A673 (cell line): Measurements from ENCODE around the gene SLC25A23. TPM values are rescaled to one million over a fixed set of nuclear protein-coding genes. Genes with fewer than 3 reads are reported as not detected.
"Not testable (repeated sequence)": the region's sequence is repeated elsewhere in the genome, so short reads cannot be mapped to it uniquely, and the experiment has no call there.

Source experiments
- BruUV-seq: library from RNA; stranded (reverse); fragments of 400-500 nt; replicated peaks from 2 replicates; lab custom pipeline; 2021; lab: Mats Ljungman, UMichigan
- CTCF ChIA-PET: fragments of 300-600 bp; sonication (Branson Sonifier 250); formaldehyde crosslinking; loops from one replicate; lab custom pipeline; 2022; ENCODE audit warnings: antibody characterized with exemption; lab: Charles Lee
- POLR2A ChIA-PET: fragments of 300-600 bp; sonication (Branson Sonifier 250); formaldehyde crosslinking; loops from one replicate; lab custom pipeline; 2022; ENCODE audit warnings: antibody characterized with exemption; ENCODE audit not compliant: low non-redundant PET; lab: Charles Lee
- DNase-seq: peaks from one replicate; pipeline ENCODE4 v3.0.0-alpha.2; 2015; ENCODE audit warnings: low spot score
- H3K27ac ChIP-seq: fragments of 200-600 bp; sonication (generic); 2 replicates; pipeline ENCODE4 v1.5.1; 2016; ENCODE audit warnings: mixed run types, low read depth, mild to moderate bottlenecking, mixed read lengths, antibody characterized with exemption, low read length; ENCODE audit not compliant: poor library complexity, severe bottlenecking
- H3K27me3 ChIP-seq: fragments of 200-600 bp; sonication (generic); replicated peaks from 2 replicates; pipeline ENCODE4 v1.6.1; 2017; ENCODE audit warnings: mixed run types, low read depth, mild to moderate bottlenecking, mixed read lengths, antibody characterized with exemption, low read length; ENCODE audit not compliant: insufficient read depth, poor library complexity
- H3K36me3 ChIP-seq: fragments of 200-600 bp; sonication (generic); 2 replicates; pipeline ENCODE4 v1.6.1; 2016; ENCODE audit warnings: mixed run types, mild to moderate bottlenecking, mixed read lengths, antibody characterized with exemption, low read length; ENCODE audit not compliant: insufficient read depth, poor library complexity, severe bottlenecking
- H3K4me1 ChIP-seq: fragments of 200-600 bp; sonication (generic); 2 replicates; pipeline ENCODE4 v1.6.1; 2017; ENCODE audit warnings: mixed run types, mild to moderate bottlenecking, mixed read lengths, antibody characterized with exemption, low read length; ENCODE audit not compliant: insufficient read depth, poor library complexity, severe bottlenecking
- H3K4me3 ChIP-seq: fragments of 200-600 bp; sonication (generic); 2 replicates; pipeline ENCODE4 v1.5.1; 2016; ENCODE audit warnings: low read depth, mixed run types, mild to moderate bottlenecking, mixed read lengths, low read length; ENCODE audit not compliant: poor library complexity, severe bottlenecking
- H3K9me3 ChIP-seq: fragments of 200-600 bp; sonication (generic); 2 replicates; pipeline ENCODE4 v1.6.1; 2016; ENCODE audit warnings: mixed run types, low read depth, mild to moderate bottlenecking, mixed read lengths, antibody characterized with exemption, low read length; ENCODE audit not compliant: poor library complexity, severe bottlenecking
- EZH2 ChIP-seq: fragments of 200-600 bp; sonication (generic); IDR thresholded peaks from 2 replicates; pipeline ENCODE4 v1.6.1; 2017; ENCODE audit warnings: borderline replicate concordance, low read depth, mild to moderate bottlenecking, mixed read lengths, antibody characterized with exemption, low read length; ENCODE audit not compliant: poor library complexity, severe bottlenecking
- intact Hi-C: fragments of 100-400 bp; cut with micrococcal nuclease; formaldehyde crosslinking; loops from one replicate; pipeline ENCODE4 v1.10.0; 2022; ENCODE audit not compliant: unreplicated experiment
- total RNA-seq: library from RNA; stranded (reverse); gene quantifications from 2 replicates; pipeline ENCODE4 v1.2.3, GENCODE V29; 2021
- TF ChIP-seq, protein P1 (sequence below): fragments of 300-800, 200-600 bp; sonication (generic); conservative IDR thresholded peaks from 2 replicates; pipeline ENCODE4 v1.5.1; 2017; ENCODE audit warnings: low read depth, mild to moderate bottlenecking, antibody characterized with exemption, low read length, moderate library complexity, mixed read lengths

The SLC25A23 gene
- total RNA-seq, 1 experiment from 2014 or later: 39.9 TPM

GRCh38 chr19:6431891-6432290 is 27.7 kb downstream of the SLC25A23 start:
- H3K4me3 ChIP-seq: no peak overlapping the region
- H3K27ac ChIP-seq: no peak overlapping the region
- TF ChIP-seq EZH2: no peak
- TF ChIP-seq, protein P1, sequence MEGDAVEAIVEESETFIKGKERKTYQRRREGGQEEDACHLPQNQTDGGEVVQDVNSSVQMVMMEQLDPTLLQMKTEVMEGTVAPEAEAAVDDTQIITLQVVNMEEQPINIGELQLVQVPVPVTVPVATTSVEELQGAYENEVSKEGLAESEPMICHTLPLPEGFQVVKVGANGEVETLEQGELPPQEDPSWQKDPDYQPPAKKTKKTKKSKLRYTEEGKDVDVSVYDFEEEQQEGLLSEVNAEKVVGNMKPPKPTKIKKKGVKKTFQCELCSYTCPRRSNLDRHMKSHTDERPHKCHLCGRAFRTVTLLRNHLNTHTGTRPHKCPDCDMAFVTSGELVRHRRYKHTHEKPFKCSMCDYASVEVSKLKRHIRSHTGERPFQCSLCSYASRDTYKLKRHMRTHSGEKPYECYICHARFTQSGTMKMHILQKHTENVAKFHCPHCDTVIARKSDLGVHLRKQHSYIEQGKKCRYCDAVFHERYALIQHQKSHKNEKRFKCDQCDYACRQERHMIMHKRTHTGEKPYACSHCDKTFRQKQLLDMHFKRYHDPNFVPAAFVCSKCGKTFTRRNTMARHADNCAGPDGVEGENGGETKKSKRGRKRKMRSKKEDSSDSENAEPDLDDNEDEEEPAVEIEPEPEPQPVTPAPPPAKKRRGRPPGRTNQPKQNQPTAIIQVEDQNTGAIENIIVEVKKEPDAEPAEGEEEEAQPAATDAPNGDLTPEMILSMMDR: no peak
- H3K4me1 ChIP-seq: no peaks in the 10 kb centered on the region
- no peaks in the 10 kb centered on the region for H3K36me3 ChIP-seq
- BruUV-seq: no TSS peak
- POLR2A ChIA-PET: no interaction called here
- CTCF ChIA-PET: no interaction called here
- no peaks in the 10 kb centered on the region for H3K27me3 ChIP-seq
- DNase-seq: no peak
- H3K9me3 ChIP-seq: no peaks in the 10 kb centered on the region
- intact Hi-C loops: no loop called here

DNA sequence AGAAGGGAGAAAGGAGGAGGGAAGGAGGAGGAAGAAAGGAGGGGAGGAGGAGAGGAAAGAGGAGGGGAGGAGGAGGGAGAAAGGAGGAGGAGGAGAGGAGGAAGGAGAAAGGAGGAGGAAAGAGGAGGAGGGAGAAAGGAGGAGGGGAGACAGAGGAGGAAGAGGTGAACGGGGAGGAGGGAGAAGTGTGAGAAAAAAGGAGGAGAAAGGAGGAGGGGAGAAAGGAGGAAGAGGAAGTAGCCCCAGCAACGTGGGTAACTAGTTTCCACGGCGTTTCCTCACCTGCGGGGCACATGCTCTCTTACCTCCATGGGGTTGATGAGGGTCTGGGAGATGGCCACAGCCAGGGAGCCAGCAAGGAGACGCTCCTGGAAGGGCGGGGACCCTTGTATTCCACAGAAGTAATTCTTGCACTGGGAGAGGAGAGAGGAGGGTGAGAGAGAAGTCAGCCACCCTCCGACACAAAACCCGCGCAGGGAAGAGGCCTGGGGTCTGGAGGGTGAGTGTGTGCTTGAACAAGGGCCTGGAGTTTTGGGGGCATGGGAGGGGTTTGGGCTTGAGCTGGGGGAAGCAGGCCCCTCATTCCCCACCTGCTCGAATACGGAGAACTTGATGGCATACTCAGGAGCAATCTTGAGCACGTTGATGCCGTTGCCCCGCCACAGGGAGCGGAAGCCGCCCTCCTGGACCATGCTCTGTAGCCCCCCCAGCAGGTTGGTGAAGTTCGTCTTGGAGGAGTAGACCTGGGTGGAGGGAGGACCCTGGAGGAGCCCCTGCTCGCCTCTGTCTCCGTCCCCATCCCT is 30.0 kb downstream of the SLC25A23 start:
- no peak overlapping the region for H3K27ac ChIP-seq
- no peaks in the 10 kb centered on the region for H3K27me3 ChIP-seq
- no peak for TF ChIP-seq EZH2
- TF ChIP-seq, protein P1: no peak
- H3K9me3 ChIP-seq: no peaks in the 10 kb centered on the region
- no TSS peak for BruUV-seq
- H3K4me3 ChIP-seq: no peak overlapping the region
- intact Hi-C loops: no loop called here
- no peaks in the 10 kb centered on the region for H3K4me1 ChIP-seq
- CTCF ChIA-PET: no interaction called here
- no peak for DNase-seq
- H3K36me3 ChIP-seq: no peaks in the 10 kb centered on the region
- POLR2A ChIA-PET: no interaction called here

GRCh38 chr19:6428692-6429418 is 30.7 kb downstream of the SLC25A23 start:
- BruUV-seq, CTCF ChIA-PET, H3K27me3 ChIP-seq, DNase-seq, H3K36me3 ChIP-seq, H3K4me3 ChIP-seq, intact Hi-C loops, POLR2A ChIA-PET, H3K4me1 ChIP-seq, H3K9me3 ChIP-seq, H3K27ac ChIP-seq: not testable (repeated sequence)
